Stimulated activated CD8-positive, alpha-beta memory T cell treated with anti-CD3 and anti-CD28 coated beads, Interleukin-15, amount 100 ng/mL, for 4 hours (primary cell): ENCODE data around the gene PLEKHM3.

Source experiments
- DNase-seq, 2 donors: peaks; one replicate each; pipeline ENCODE4 v3.0.0-alpha.2; 2020; ENCODE audit warnings: low read depth in 2 of 2

Gene PLEKHM3

DNA sequence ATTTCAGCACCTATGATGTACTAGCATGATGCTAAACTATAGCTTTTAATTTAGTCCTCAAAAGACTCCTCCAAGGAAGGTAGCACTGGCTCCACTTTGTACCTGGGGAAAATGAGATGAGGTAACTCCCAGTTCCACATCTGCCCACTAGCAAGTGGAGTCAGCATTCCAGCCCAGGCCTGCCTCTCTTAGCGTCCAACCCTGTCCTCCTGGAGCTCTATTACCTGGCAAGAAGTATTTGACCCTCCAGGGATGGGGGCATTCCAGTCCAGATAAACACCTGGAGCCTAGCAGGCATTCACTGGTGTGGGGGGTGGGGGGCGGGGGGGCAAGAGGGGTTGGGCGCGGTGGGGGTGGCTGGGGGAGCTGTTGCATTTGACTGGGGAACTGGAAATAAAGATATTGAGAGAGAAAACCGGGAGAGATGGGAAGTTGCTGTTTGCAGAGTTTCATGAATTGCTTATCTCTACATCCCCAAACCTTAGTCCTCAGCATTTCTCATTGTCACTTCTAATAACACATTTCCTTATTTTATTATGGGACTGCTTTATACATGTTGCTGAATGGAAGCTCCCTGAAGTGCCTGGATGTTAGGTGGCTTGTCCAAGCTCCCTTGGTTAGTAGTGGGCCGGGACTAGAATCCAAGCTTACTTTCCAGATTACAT lies 233.6 kb downstream of the PLEKHM3 start:
- no peak for DNase-seq

DNA sequence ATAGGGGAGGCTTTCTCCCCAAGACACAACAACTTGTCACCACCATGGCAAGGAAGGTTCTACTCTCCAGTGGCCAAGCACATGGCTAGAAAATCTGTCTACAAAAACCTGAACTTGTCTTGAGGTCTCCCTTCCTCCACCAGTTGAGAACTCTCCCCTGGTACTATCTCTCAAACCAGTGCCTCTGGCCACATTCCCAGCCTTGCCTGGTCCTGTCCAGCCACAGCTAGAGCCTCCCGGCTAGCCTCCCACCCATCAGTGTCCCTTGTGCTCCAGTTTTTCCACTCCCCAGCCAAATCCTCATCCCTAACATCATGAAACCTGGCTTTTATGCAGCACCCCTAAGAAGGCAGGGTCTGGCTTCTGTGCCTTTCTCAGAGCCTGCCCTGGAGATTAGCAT lies 234.4 kb downstream of the PLEKHM3 start:
- no peak for DNase-seq

DNA sequence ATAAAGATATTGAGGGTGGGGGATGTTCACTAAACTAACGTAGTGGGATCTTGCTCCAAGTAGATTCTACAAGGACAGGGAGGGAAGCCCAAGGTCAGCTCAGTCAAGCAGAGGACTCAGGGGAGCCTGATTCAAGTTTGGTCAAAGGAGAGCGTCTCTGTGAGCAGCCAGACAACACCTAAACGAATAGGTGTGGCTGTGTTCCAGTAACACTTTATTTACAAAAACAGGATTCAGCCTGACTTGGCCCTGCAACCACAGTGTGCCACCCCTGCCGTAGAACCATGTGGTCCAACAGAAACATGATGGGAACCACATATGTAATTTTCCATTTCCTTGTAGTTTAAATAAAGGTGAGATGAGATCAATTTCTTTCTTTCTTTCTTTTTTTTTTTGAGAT lies 237.5 kb downstream of the PLEKHM3 start:
- DNase-seq = no peak

DNA sequence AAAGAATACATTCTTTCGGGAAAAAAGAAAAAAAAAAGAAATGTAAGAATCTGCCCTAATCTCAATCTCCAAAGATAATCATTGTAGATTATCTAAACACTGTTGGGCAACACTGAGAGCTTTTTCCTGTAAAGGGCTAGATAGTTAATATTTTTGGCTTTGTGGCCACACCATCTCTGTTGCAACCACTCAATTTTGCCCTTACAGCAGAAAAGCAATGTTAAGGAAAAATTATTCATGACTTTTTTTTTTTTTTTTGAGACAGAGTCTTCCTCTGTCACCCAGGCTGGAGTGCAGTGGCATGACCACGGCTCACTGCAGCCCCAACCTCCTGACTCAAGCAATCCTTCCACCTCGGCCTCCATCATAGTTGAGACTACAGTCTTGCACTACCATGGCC lies 238.3 kb downstream of the PLEKHM3 start:
- no peak for DNase-seq

DNA sequence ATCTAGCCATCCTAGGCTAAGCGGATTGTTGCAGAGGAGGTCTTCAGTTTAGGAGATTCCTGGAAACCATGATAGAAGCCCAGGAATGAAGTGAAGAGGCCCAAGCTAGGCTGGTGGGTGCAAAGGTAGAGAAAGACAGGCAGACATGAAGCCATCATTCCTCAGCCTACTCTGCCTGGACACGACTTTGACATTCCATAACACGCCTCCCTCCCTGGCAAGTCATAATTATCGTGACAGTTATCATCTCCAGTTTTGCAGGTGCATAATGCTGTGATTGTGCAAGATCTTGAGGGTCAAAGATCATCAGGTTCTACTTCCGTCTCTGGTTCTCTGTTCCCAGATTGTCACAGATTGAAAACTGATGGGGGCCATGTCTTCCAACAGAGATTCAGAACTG lies 240.4 kb downstream of the PLEKHM3 start:
- no peak for DNase-seq

DNA sequence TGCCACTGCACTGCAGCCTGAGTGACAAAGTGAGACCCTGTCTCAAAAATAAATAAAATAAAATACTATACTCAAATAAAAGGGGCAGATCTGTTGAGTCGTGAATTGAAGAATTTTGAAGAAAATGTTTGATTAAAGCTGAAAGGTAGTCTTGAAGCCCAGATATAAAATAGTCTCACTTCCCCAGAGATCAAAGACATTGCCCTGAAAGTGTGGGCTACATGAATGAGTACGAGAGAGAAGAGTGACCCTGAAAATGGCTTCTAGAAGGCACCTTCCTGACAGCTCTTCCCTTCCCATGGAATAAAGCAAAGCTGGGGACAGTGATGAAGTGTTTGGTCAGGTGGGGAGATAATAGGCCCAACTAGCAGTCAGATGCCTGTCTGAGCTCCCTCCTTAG lies 241.8 kb downstream of the PLEKHM3 start:
- DNase-seq = no peak

DNA sequence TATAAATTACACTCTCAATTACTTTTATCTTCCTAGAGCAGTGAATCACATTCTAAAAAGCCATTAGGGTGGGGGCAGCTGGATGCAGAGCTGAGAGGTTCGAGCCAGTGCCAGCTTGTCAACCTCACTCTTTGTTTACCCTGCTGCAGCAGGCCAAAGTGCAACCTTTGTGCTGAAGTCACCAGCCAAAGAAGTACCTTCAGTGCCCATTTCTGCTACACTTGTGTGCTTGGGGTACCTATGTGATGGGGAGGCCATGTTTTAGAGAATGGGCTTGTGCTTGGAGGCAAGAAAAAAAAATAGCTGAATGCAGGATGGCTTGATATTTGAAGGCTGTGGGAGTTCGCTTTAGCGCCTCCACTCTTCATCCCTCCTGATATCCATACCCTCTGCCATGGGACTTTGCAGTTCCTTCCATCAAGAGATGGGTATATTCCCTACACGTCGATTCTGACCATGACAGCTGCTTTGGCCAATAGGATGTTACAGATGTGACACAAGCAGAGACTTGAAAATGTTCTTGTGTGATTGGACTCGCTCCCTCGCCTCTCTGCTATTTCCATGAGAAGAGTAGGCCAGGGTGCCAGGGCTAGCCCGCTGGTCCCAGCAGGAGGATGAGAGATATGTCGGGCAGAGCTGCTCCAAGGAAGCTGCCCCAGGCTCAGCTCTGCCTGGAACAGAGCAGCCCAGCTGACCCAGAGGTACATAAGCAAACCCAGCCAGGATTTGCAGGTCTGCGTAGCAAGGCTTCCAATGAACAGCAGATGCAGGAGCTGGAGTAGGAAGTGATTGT lies 242.9 kb downstream of the PLEKHM3 start:
- no peak for DNase-seq

DNA sequence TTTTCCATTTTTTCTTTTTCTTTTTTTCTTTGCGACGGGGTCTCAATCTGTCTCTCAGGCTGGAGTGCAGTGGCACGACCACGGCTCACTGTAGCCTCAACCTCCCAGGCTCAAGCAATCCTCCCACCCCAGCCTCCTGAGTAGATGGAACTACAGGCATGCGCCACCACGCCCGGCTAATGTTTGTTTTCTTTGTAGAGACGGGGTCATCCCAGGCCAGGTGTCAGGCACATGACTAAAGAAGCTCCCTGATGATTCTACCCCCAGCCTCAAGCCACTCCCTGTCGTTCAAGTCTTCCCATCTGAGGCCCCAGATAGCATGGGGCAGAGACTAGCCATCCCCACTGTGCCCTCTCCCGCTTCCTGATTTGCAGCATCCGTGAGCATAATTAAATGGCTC lies 245.8 kb downstream of the PLEKHM3 start:
- no peak for DNase-seq

DNA sequence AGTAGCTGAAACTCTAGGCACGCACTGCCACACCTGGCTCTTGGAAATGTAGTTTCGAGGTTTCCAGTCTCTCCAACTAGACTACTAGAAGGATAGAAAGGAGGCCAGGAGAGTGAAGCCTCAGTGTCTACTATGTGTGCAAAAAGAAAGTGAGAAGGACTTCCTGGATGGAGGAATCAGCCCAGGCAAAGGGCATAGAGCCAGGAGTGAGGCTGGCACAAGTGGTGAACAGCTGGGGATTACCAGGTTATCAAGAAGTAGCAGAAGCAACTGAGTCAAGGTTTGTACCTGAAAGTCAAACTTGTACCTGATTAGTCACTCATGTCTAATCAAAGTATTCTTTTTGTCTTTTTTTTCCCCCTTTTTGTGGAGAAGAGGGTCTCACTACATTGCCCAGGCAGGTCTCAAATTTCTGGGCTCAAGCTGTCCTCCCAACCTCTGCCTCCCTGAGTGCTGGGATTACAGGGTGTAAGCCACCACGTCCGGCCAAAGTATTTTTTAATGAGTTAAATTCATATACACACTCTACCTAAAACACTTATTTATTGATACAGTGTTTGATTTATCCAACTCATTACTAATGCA lies 246.9 kb downstream of the PLEKHM3 start:
- DNase-seq = no peak

DNA sequence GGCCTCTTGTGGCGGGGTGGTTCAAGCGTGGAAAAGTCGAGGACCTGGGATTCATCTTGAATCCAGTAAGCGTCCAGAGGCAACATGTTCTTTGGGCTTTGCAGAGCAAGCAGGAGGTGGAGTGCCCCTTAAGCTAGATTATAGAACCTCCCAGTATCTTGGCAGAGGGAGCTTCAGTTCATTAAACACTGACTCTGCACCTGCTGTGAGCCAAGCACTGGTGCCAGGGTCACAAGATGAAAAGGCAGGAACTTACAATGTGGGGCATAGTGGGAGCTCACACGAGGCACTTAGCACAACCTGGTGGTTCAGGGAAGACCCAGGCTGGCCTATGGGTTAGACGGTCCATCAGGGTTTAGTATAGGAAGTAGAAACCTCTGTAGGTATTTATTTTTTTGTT lies 248.2 kb downstream of the PLEKHM3 start:
- no peak for DNase-seq

DNA sequence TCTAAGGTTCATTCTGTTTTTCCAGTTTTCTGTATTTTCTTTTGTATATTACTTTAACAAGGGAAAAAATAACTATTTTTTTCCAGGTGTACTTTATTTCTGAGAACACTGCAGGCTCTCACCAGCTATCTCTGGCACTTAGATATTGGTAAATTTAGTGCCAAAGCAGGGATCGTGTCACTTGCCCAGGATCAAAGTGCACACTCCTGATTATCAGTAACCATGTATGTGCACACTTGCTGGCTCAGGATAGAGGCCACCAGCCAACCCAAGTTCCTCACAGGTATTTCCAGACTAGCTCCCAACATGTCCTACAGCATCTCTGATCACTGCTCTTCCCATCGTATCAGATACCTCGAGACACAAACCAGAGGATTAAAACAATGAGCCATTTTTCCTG lies 249.9 kb downstream of the PLEKHM3 start:
- DNase-seq = no peak

DNA sequence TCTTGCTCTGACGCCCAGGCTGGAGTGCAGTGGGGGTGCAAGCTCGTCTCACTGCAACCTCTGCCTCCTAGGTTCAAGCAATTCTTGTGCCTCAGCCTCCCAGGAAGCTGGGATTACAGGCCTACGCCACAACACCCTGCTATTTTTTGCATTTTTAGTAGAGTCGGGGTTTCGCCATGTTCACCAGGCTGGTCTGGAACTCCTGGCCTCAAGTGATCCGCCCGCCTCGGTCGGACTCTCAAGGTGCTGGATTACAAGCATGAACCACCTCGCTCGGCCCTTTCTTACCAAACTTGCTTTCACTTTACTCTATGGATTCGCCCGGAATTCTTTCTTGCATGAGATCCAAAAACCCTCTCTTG lies 252.5 kb downstream of the PLEKHM3 start:
- no peak for DNase-seq

DNA sequence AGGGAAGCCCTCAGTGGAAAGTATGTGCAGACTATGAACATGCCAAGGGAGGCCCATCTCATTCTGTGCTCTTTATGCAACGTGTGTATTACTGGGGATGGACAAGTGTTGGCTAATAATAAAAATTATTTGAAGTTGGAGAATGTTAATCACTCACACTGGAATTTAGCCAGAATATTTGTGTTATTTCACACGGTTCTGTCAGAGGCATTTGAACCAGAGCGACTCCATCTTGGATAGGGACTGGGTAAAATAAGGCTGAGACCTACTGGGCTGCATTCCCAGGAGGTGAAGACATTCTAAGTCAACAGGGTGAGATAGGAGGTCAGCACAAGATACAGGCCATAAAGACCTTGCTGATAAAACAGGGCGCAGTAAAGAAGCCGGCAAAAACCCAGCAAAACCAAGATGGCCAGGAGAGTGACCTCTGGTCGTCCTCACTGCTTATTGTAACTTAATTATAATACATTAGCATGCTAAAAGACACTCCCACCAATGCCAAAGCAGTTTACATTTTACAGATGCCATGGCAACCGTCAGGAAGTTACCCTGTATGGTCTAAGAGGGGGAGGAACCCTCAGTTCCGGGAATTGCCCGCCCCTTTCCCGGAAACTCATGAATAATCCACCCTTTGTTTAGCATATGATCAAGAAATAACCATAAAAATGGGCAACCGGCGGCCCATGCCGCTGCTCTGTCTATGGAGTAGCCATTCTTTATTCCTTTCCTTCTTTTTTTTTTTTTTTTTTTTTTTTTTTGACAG lies 253.1 kb downstream of the PLEKHM3 start:
- no peak for DNase-seq

DNA sequence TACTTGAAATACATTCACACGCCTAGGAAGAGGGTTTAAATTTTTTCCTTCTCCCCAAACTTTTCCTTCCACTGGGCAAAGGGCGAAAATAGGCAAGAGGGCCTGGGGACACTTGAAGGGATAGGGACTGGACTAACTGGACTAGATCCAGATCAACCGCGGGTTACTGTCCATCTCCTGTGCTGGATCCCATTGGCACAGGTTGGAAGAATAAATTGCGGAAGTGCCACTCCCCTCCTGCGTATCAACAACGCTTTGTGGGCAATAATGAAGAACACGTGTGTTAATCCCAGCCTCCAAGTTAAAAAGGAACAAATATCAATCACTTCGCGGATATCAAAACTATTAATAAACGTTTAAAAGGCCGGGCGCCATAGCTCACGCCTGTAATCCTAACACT lies 253.9 kb downstream of the PLEKHM3 start:
- DNase-seq = no peak
